ENCODE results near the gene ONECUT3. TPM values are rescaled to one million over a fixed set of nuclear protein-coding genes. Genes with fewer than 3 reads are reported as not detected.

Gene ONECUT3
- polyA plus RNA-seq, 1 donor (not counting 4 experiments of a cell fraction or from before 2014, with no cell fraction given) = 0.01 TPM

DNA sequence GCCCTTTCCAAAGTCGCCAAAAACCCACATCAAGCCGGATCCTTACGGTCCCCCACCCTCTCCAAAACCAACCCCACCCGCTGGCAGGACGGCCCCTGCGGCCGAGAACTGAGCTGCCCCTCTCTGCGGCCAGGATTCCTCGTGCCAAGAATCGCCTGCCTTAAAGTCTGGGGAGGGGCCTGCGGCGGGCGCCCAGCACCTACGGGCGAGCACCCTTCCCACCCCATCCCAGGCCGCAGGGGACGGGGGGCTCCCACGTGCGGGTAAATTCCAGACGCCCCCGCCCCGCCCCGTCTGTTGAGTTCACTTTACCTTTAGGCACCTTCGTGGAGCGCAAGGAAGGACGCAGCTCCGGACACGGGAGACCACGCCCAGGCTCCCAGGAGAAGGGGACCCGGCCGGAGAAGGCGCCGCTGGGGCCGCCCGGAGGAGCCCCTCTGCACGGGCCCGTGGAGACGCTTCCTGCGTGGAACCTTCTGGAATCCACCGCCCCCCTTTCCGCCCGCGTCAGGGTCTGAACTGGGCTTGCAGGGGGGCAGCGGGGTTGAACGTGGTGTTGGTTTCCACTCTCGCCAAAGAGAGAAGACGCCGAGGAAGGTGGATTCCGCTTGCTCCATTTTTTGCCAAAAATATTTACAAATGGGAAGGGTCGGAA is 22.8 kb downstream of the ONECUT3 start:
- H3K4me3 ChIP-seq (ENCODE audit: control insufficient read depth in 2 of 3, extremely low read depth in 1 of 3, insufficient read depth in 2 of 3, low read depth in 1 of 3, low read length in 3 of 3) = no peak overlapping the region
- H3K27ac ChIP-seq (ENCODE audit: control insufficient read depth, insufficient read depth, low read length) = no peak overlapping the region
- FAIRE-seq = no peak
- H3K9me3 ChIP-seq (ENCODE audit: control insufficient read depth, low read depth, low read length) = peaks cover 2% of the 10 kb centered on the region
- no peaks in the 10 kb centered on the region for H4K20me1 ChIP-seq (ENCODE audit: control insufficient read depth, extremely low read depth, insufficient read depth, low read length)
- H2AFZ ChIP-seq (ENCODE audit: control insufficient read depth, low read length) = no peak overlapping the region
- H3K9ac ChIP-seq (ENCODE audit: control insufficient read depth, extremely low read depth, insufficient read depth, low read length) = no peak overlapping the region
- peaks cover 26% of the 10 kb centered on the region for H3K27me3 ChIP-seq (ENCODE audit: control insufficient read depth, extremely low read depth, insufficient read depth, low read length)
- no peaks in the 10 kb centered on the region for H3K36me3 ChIP-seq (ENCODE audit: control insufficient read depth in 2 of 2, extremely low read depth in 1 of 2, insufficient read depth in 2 of 2, low read length in 2 of 2)
- H3K9me1 ChIP-seq (ENCODE audit: control insufficient read depth, extremely low read depth, insufficient read depth, low read length) = no peaks in the 10 kb centered on the region
- TF ChIP-seq, protein P1, sequence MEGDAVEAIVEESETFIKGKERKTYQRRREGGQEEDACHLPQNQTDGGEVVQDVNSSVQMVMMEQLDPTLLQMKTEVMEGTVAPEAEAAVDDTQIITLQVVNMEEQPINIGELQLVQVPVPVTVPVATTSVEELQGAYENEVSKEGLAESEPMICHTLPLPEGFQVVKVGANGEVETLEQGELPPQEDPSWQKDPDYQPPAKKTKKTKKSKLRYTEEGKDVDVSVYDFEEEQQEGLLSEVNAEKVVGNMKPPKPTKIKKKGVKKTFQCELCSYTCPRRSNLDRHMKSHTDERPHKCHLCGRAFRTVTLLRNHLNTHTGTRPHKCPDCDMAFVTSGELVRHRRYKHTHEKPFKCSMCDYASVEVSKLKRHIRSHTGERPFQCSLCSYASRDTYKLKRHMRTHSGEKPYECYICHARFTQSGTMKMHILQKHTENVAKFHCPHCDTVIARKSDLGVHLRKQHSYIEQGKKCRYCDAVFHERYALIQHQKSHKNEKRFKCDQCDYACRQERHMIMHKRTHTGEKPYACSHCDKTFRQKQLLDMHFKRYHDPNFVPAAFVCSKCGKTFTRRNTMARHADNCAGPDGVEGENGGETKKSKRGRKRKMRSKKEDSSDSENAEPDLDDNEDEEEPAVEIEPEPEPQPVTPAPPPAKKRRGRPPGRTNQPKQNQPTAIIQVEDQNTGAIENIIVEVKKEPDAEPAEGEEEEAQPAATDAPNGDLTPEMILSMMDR (optimal IDR thresholded peaks at IDR 0.05 in 1 of 3, IDR thresholded peaks at IDR 0.05 in 1 of 3, conservative IDR thresholded peaks at IDR 0.05 in 1 of 3; ENCODE audit: extremely low read depth in 1 of 3, insufficient read depth in 2 of 3, low read length in 3 of 3) = no peak
- no peak for TF ChIP-seq EZH2 (IDR thresholded peaks at IDR 0.05; ENCODE audit: low read length)
- no peak for DNase-seq (ENCODE audit: low read depth, low spot score)
- no peaks in the 10 kb centered on the region for H3K79me2 ChIP-seq (ENCODE audit: control insufficient read depth, insufficient read depth, low read length)
- dilution Hi-C loops (cut with MboI; ENCODE audit: extremely low pct_ligation_motif_present, low sequenced_read_pairs) = no loop called here
- H3K4me2 ChIP-seq (ENCODE audit: control insufficient read depth, extremely low read depth, insufficient read depth, low read depth, low read length) = peak overlapping the region; percentile 27
- peaks cover 28% of the 10 kb centered on the region for H3K4me1 ChIP-seq (ENCODE audit: control insufficient read depth, extremely low read depth, insufficient read depth, low read length)

DNA sequence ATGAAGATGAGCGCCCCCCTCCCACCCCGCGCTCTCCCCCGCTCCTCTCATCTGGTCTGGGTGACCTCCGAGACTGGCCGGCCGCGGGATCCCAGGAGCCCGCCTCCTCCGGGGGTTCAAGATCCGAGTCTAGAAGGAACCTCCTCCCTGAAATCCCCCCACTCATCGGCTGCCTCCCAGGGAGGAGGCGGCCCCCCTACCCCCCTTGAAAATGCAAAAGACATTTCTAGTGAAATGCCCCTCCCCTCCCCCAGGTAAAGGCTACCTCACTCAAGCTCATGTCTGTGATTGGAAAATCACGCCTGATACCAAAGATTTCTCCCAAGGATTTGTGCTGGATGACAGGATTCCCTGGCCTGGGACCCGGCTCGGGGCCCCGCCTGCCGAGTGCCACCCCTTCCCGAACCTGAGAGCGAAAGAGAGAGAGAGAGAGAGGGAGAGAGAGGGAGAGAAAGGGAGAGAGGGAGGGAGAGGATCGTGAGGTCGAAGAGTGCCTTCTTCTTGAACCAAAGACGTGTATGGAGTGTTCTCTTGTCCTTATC is 23.4 kb downstream of the ONECUT3 start:
- peaks cover 28% of the 10 kb centered on the region for H3K4me1 ChIP-seq (ENCODE audit: control insufficient read depth, extremely low read depth, insufficient read depth, low read length)
- dilution Hi-C loops (cut with MboI; ENCODE audit: extremely low pct_ligation_motif_present, low sequenced_read_pairs) = no loop called here
- TF ChIP-seq, protein P1 (optimal IDR thresholded peaks at IDR 0.05 in 1 of 3, IDR thresholded peaks at IDR 0.05 in 1 of 3, conservative IDR thresholded peaks at IDR 0.05 in 1 of 3; ENCODE audit: extremely low read depth in 1 of 3, insufficient read depth in 2 of 3, low read length in 3 of 3) = no peak
- TF ChIP-seq EZH2 (IDR thresholded peaks at IDR 0.05; ENCODE audit: low read length) = no peak
- H3K9ac ChIP-seq (ENCODE audit: control insufficient read depth, extremely low read depth, insufficient read depth, low read length) = no peak overlapping the region
- H3K27ac ChIP-seq (ENCODE audit: control insufficient read depth, insufficient read depth, low read length) = no peak overlapping the region
- H3K79me2 ChIP-seq (ENCODE audit: control insufficient read depth, insufficient read depth, low read length) = no peaks in the 10 kb centered on the region
- no peak overlapping the region for H2AFZ ChIP-seq (ENCODE audit: control insufficient read depth, low read length)
- DNase-seq (ENCODE audit: low read depth, low spot score) (no peak), FAIRE-seq (no peak)
- no peak overlapping the region for H3K4me2 ChIP-seq (ENCODE audit: control insufficient read depth, extremely low read depth, insufficient read depth, low read depth, low read length)
- H3K9me1 ChIP-seq (ENCODE audit: control insufficient read depth, extremely low read depth, insufficient read depth, low read length) = no peaks in the 10 kb centered on the region
- no peaks in the 10 kb centered on the region for H4K20me1 ChIP-seq (ENCODE audit: control insufficient read depth, extremely low read depth, insufficient read depth, low read length)
- H3K9me3 ChIP-seq (ENCODE audit: control insufficient read depth, low read depth, low read length) = no peaks in the 10 kb centered on the region
- peaks cover 26% of the 10 kb centered on the region for H3K27me3 ChIP-seq (ENCODE audit: control insufficient read depth, extremely low read depth, insufficient read depth, low read length)
- H3K36me3 ChIP-seq (ENCODE audit: control insufficient read depth in 2 of 2, extremely low read depth in 1 of 2, insufficient read depth in 2 of 2, low read length in 2 of 2) = no peaks in the 10 kb centered on the region
- H3K4me3 ChIP-seq (ENCODE audit: control insufficient read depth in 2 of 3, extremely low read depth in 1 of 3, insufficient read depth in 2 of 3, low read depth in 1 of 3, low read length in 3 of 3) = no peak overlapping the region

Measured in keratinocyte (primary cell).